Keratinocyte (primary cell): ENCODE data around the gene HMCN1.
"Not testable (repeated sequence)": the region's sequence is repeated elsewhere in the genome, so short reads cannot be mapped to it uniquely, and the experiment has no call there.

Experiments
- CTCF ChIP-seq, 3 experiments: IDR thresholded peaks in 1 of 3; conservative IDR thresholded peaks in 1 of 3; optimal IDR thresholded peaks in 1 of 3; 2 replicates in 2 of 3; 3 replicates in 1 of 3; pipeline versions ENCODE3 to v1.5.1; 2011; ENCODE audit warnings: low read length in 3 of 3, mild to moderate bottlenecking in 3 of 3, moderate library complexity in 2 of 3, control low read depth in 1 of 3, inconsistent platforms in 1 of 3; ENCODE audit not compliant: insufficient read depth in 2 of 3; ENCODE audit errors: extremely low read depth in 1 of 3
- EZH2 ChIP-seq: IDR thresholded peaks from one replicate; pipeline ENCODE4 v1.6.1; 2012; ENCODE audit warnings: inconsistent platforms, mild to moderate bottlenecking, low read length, moderate library complexity

- TF ChIP-seq EZH2; CTCF (optimal IDR thresholded peaks at IDR 0.05 in 1 of 3, IDR thresholded peaks at IDR 0.05 in 1 of 3, conservative IDR thresholded peaks at IDR 0.05 in 1 of 3; ENCODE audit: extremely low read depth in 1 of 3, insufficient read depth in 2 of 3, low read length in 3 of 3): not testable (repeated sequence)
Observed at GRCh38 chr1:186211583-186211982, 477.4 kb downstream of the HMCN1 start.
